Activated B cell treated with CpG ODN at 0.5 μM for 24 hours (primary cell): ENCODE results near the gene MAMDC2. TPM values are rescaled to one million over a fixed set of nuclear protein-coding genes. Genes with fewer than 3 reads are reported as not detected.
"Not testable (repeated sequence)": the region's sequence is repeated elsewhere in the genome, so short reads cannot be mapped to it uniquely, and the experiment has no call there.

Source experiments
- ATAC-seq: fragments of 200-7000 bp; cut with Tn5 transposase; one replicate; pipeline ENCODE4 v1.10.0; 2021; ENCODE audit warnings: low read depth, mild to moderate bottlenecking, moderate library complexity
- CTCF ChIA-PET: fragments of 350-600 bp; sonication (Branson Sonifier 250); formaldehyde crosslinking; loops from one replicate; lab custom pipeline; 2021; ENCODE audit warnings: antibody characterized with exemption; lab: Charles Lee
- POLR2A ChIA-PET: fragments of 350-600 bp; sonication (Branson Sonifier 250); formaldehyde crosslinking; loops from one replicate; lab custom pipeline; 2021; ENCODE audit warnings: antibody characterized with exemption; lab: Charles Lee
- DNase-seq: peaks from one replicate; pipeline ENCODE4 v3.0.0; 2022
- H3K27ac Mint-ChIP-seq: one replicate; pipeline ENCODE4 v1.8.0; 2020; ENCODE audit warnings: mixed read lengths
- H3K27me3 Mint-ChIP-seq: one replicate; pipeline ENCODE4 v1.8.0; 2021; ENCODE audit warnings: mixed read lengths
- H3K36me3 Mint-ChIP-seq: one replicate; pipeline ENCODE4 v1.8.0; 2021; ENCODE audit warnings: low read depth, mixed read lengths
- H3K4me1 Mint-ChIP-seq: one replicate; pipeline ENCODE4 v1.8.0; 2021; ENCODE audit warnings: mixed read lengths
- H3K4me3 Mint-ChIP-seq: one replicate; pipeline ENCODE4 v1.8.0; 2020; ENCODE audit warnings: mild to moderate bottlenecking, mixed read lengths
- H3K9me3 Mint-ChIP-seq: one replicate; pipeline ENCODE4 v1.8.0; 2020; ENCODE audit warnings: mixed read lengths
- intact Hi-C: fragments of 100-400 bp; cut with micrococcal nuclease; formaldehyde crosslinking; loops from one replicate; pipeline ENCODE4 v1.15.1; 2024
- total RNA-seq: library from RNA; stranded (reverse); gene quantifications from 2 replicates; pipeline ENCODE4 v1.2.3, GENCODE V29; 2022
- TF ChIP-seq, protein P1 (sequence below): fragments of 200-600 bp; IDR thresholded peaks from one replicate; pipeline ENCODE4 v1.8.0; 2022; ENCODE audit warnings: antibody characterized with exemption, mild to moderate bottlenecking

Gene MAMDC2
- total RNA-seq, 1 donor from 2014 or later = not detected

DNA sequence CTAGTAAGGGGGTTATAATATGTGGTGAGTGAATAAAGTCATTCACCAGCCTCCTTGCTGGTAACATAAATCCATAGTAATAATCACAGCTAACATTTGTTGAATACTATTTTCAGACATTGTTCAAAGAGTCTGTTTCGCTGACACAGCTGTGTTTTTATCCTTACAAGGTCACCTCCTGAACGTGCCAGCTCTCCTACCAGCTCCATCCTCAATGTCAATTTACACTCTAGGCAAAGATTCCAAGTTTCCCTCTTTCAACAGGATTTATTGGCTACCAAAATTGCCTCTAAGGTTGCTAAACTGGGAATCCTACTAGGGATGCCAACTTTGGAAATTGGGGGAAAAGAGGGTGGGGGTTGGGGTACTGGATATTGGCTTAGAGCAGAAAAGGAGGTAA, 184.5 kb downstream of the MAMDC2 start:
- no peaks in the 10 kb centered on the region for H3K36me3 Mint-ChIP-seq
- H3K27me3 Mint-ChIP-seq = peaks cover 4% of the 10 kb centered on the region
- no peak overlapping the region for H3K27ac Mint-ChIP-seq
- TF ChIP-seq, protein P1, sequence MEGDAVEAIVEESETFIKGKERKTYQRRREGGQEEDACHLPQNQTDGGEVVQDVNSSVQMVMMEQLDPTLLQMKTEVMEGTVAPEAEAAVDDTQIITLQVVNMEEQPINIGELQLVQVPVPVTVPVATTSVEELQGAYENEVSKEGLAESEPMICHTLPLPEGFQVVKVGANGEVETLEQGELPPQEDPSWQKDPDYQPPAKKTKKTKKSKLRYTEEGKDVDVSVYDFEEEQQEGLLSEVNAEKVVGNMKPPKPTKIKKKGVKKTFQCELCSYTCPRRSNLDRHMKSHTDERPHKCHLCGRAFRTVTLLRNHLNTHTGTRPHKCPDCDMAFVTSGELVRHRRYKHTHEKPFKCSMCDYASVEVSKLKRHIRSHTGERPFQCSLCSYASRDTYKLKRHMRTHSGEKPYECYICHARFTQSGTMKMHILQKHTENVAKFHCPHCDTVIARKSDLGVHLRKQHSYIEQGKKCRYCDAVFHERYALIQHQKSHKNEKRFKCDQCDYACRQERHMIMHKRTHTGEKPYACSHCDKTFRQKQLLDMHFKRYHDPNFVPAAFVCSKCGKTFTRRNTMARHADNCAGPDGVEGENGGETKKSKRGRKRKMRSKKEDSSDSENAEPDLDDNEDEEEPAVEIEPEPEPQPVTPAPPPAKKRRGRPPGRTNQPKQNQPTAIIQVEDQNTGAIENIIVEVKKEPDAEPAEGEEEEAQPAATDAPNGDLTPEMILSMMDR = no peak
- H3K4me1 Mint-ChIP-seq = no peaks in the 10 kb centered on the region
- intact Hi-C loops = no loop called here
- DNase-seq (no peak), ATAC-seq (no peak)
- no peaks in the 10 kb centered on the region for H3K9me3 Mint-ChIP-seq
- CTCF ChIA-PET = no interaction called here
- POLR2A ChIA-PET = no interaction called here
- no peak overlapping the region for H3K4me3 Mint-ChIP-seq

DNA sequence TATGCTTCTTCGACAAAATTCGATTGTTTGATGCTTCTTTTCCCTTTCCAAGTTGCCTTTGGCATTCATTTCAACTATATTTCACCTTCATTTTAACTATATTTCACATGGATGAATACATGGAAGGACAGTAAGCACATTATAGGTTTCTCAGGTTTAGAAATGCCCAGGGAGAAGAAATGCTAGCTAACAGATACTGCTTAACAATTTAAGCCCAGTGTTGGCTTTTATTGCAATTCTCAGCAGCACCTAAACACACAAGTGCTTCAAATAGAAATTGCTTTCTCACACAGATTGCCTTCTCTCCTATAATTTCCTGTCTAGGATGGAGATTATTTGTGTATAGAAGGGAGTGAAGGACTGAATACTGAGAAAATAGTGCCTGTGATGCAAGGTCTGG, 185.0 kb downstream of the MAMDC2 start:
- Mint-ChIP-seq H3K36me3 (no peaks in the 10 kb centered on the region), H3K27me3 (peaks cover 4% of the 10 kb centered on the region), H3K4me3 (no peak overlapping the region), H3K27ac (no peak overlapping the region), H3K4me1 (no peaks in the 10 kb centered on the region), H3K9me3 (no peaks in the 10 kb centered on the region)
- ATAC-seq (no peak), DNase-seq (no peak)
- ChIA-PET POLR2A (no interaction called here), CTCF (no interaction called here)
- TF ChIP-seq, protein P1 = no peak
- intact Hi-C loops = no loop called here

DNA sequence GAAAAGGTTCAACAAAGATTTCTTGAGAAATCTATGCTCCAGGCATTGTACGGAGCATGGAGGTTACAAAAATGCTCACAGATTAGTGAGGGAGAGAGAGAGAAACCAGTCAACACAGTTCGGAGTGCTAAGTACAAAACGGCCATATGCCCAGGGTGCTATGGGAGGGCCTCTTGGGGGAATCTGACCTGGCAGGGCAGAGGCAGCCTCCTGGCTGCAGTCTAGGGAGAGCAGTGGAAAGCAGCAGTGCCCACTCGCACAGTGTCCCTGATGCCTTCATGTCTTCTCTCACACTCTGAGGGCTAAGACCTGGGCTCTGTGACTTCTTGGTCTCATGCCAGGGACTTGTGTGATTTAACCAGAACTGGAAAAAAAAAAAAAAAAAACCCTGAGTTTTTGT, 185.4 kb downstream of the MAMDC2 start:
- no peaks in the 10 kb centered on the region for H3K9me3 Mint-ChIP-seq
- no peak overlapping the region for H3K27ac Mint-ChIP-seq
- TF ChIP-seq, protein P1 = no peak
- H3K4me1 Mint-ChIP-seq = no peaks in the 10 kb centered on the region
- DNase-seq = no peak
- H3K4me3 Mint-ChIP-seq = no peak overlapping the region
- POLR2A ChIA-PET = no interaction called here
- intact Hi-C loops = no loop called here
- ATAC-seq = no peak
- H3K36me3 Mint-ChIP-seq = no peaks in the 10 kb centered on the region
- H3K27me3 Mint-ChIP-seq = peaks cover 4% of the 10 kb centered on the region
- CTCF ChIA-PET = no interaction called here

GRCh38 chr9:70229579-70229978, 185.9 kb downstream of the MAMDC2 start:
- no peaks in the 10 kb centered on the region for H3K9me3 Mint-ChIP-seq
- no peak overlapping the region for H3K4me3 Mint-ChIP-seq
- intact Hi-C loops = no loop called here
- H3K27me3 Mint-ChIP-seq = peaks cover 4% of the 10 kb centered on the region
- TF ChIP-seq, protein P1 = no peak
- ATAC-seq = no peak
- DNase-seq = no peak
- H3K4me1 Mint-ChIP-seq = no peaks in the 10 kb centered on the region
- H3K27ac Mint-ChIP-seq = no peak overlapping the region
- ChIA-PET POLR2A (no interaction called here), CTCF (no interaction called here)
- no peaks in the 10 kb centered on the region for H3K36me3 Mint-ChIP-seq

DNA sequence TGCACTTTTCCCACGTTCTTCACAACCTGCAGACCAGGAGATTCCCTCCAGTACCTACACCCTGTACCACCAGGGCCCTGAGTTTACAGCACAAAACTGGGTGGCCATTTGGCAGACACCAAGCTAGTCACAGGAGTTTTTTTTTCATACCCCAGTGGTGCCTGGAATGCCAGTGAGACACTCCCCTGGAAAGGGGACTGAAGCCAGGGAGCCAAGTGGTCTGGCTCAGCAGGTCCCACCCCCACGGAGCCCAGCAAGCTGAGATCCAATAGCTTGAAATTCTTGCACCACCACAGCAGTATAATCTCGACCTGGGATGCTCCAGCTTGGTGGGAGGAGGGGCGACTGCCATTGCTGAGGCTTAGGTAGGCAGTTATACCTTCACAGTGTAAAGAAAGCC, 188.8 kb downstream of the MAMDC2 start:
- H3K4me1 Mint-ChIP-seq = no peaks in the 10 kb centered on the region
- no peak overlapping the region for H3K27ac Mint-ChIP-seq
- POLR2A ChIA-PET = no interaction called here
- H3K4me3 Mint-ChIP-seq = no peak overlapping the region
- H3K27me3 Mint-ChIP-seq = peaks cover 7% of the 10 kb centered on the region
- no peaks in the 10 kb centered on the region for H3K9me3 Mint-ChIP-seq
- intact Hi-C loops = no loop called here
- no peak for DNase-seq
- CTCF ChIA-PET = no interaction called here
- TF ChIP-seq, protein P1 = no peak
- ATAC-seq = no peak
- no peaks in the 10 kb centered on the region for H3K36me3 Mint-ChIP-seq

DNA sequence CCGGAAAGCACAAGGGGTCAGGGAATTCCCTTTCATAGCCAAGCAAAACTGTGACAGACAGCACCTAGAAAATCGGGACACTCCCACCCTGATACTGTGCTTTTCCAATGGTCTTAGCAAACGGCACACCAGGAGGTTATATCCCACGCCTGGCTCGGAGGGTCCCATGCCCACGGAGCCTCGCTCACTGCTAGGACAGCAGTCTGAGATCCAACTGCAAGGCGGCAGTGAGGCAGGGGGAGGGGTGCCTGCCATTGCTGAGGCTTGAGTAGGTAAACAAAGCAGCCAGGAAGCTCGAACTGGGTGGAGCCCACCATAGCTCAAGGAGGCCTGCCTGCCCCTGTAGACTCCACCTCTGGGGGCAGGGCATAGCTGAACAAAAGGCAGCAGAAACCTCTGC, 190.6 kb downstream of the MAMDC2 start:
- H3K36me3 Mint-ChIP-seq, intact Hi-C loops, H3K4me1 Mint-ChIP-seq, DNase-seq, H3K27me3 Mint-ChIP-seq, H3K4me3 Mint-ChIP-seq, H3K9me3 Mint-ChIP-seq, CTCF ChIA-PET, POLR2A ChIA-PET, H3K27ac Mint-ChIP-seq, ATAC-seq: not testable (repeated sequence)

GRCh38 chr9:70245952-70246351, 202.3 kb downstream of the MAMDC2 start:
- H3K4me3 Mint-ChIP-seq, DNase-seq, H3K4me1 Mint-ChIP-seq, POLR2A ChIA-PET, H3K36me3 Mint-ChIP-seq, ATAC-seq, intact Hi-C loops, CTCF ChIA-PET, H3K9me3 Mint-ChIP-seq, H3K27ac Mint-ChIP-seq: not testable (repeated sequence)
- peaks cover 20% of the 10 kb centered on the region for H3K27me3 Mint-ChIP-seq
